IPS-20b (cell line): ENCODE results near the gene MEG3.

Experiments
- H3K27ac ChIP-seq: one replicate; pipeline ENCODE4 v1.5.1; 2013; ENCODE audit warnings: low read length
- H3K27me3 ChIP-seq: 2 replicates; pipeline ENCODE4 v1.6.1; 2013; ENCODE audit warnings: mild to moderate bottlenecking, low read length, inconsistent platforms; ENCODE audit not compliant: insufficient read depth
- H3K36me3 ChIP-seq: 2 replicates; pipeline ENCODE4 v1.6.1; 2013; ENCODE audit warnings: low read depth, mild to moderate bottlenecking, inconsistent platforms, low read length, moderate library complexity; ENCODE audit not compliant: insufficient read depth
- H3K4me1 ChIP-seq: 2 replicates; pipeline ENCODE4 v1.6.1; 2013; ENCODE audit warnings: mild to moderate bottlenecking, control low read depth, inconsistent platforms, low read length, moderate library complexity; ENCODE audit not compliant: insufficient read depth
- H3K4me3 ChIP-seq: 2 replicates; pipeline ENCODE4 v1.5.1; 2013; ENCODE audit warnings: mild to moderate bottlenecking, low read length, inconsistent platforms
- H3K9ac ChIP-seq: 2 replicates; pipeline ENCODE4 v1.6.1; 2013; ENCODE audit warnings: low read depth, mild to moderate bottlenecking, inconsistent platforms, low read length, moderate library complexity
- H3K9me3 ChIP-seq: 2 replicates; pipeline ENCODE4 v1.6.1; 2013; ENCODE audit warnings: mild to moderate bottlenecking, low read depth, low read length, inconsistent platforms; ENCODE audit not compliant: insufficient read depth

The MEG3 gene

GRCh38 chr14:100891501-100892445, 65.9 kb downstream of the MEG3 start:
- H3K36me3 ChIP-seq, result no peaks in the 10 kb centered on the region
- no peak overlapping the region for H3K27ac ChIP-seq
- H3K9ac ChIP-seq, result no peak overlapping the region
- no peaks in the 10 kb centered on the region for H3K9me3 ChIP-seq
- no peak overlapping the region for H3K4me3 ChIP-seq
- peaks cover 2% of the 10 kb centered on the region; the same call in 1 of the 2 replicates for H3K4me1 ChIP-seq
- H3K27me3 ChIP-seq, result no peaks in the 10 kb centered on the region

GRCh38 chr14:100892496-100893227, 66.7 kb downstream of the MEG3 start:
- Histone ChIP-seq H3K27ac (no peak overlapping the region), H3K27me3 (no peaks in the 10 kb centered on the region), H3K36me3 (no peaks in the 10 kb centered on the region), H3K4me1 (peaks cover 2% of the 10 kb centered on the region; the same call in 1 of the 2 replicates), H3K4me3 (no peak overlapping the region), H3K9ac (no peak overlapping the region), H3K9me3 (no peaks in the 10 kb centered on the region)

- Histone ChIP-seq H3K4me1 (no peaks in the 10 kb centered on the region; the same call in 1 of the 2 replicates), H3K9ac (no peak overlapping the region), H3K27me3 (no peaks in the 10 kb centered on the region), H3K36me3 (no peaks in the 10 kb centered on the region), H3K27ac (no peak overlapping the region), H3K4me3 (no peak overlapping the region), H3K9me3 (no peaks in the 10 kb centered on the region)
Observed at GRCh38 chr14:100893228-100893601, 67.3 kb downstream of the MEG3 start.

- Histone ChIP-seq H3K4me1 (peaks cover 3% of the 10 kb centered on the region; the same call in 1 of the 2 replicates), H3K36me3 (no peaks in the 10 kb centered on the region), H3K27me3 (peaks cover 3% of the 10 kb centered on the region; the same call in 1 of the 2 replicates), H3K27ac (no peak overlapping the region), H3K4me3 (no peak overlapping the region), H3K9me3 (no peaks in the 10 kb centered on the region), H3K9ac (no peak overlapping the region)
Observed at GRCh38 chr14:100893760-100894159, 67.8 kb downstream of the MEG3 start.

GRCh38 chr14:100894416-100894815, 68.5 kb downstream of the MEG3 start:
- no peak overlapping the region for H3K9ac ChIP-seq
- peaks cover 6% of the 10 kb centered on the region; the same call in 1 of the 2 replicates for H3K4me1 ChIP-seq
- H3K27ac ChIP-seq, result no peak overlapping the region
- no peaks in the 10 kb centered on the region for H3K9me3 ChIP-seq
- H3K27me3 ChIP-seq, result peaks cover 10% of the 10 kb centered on the region; the same call in 1 of the 2 replicates
- no peak overlapping the region for H3K4me3 ChIP-seq
- H3K36me3 ChIP-seq, result no peaks in the 10 kb centered on the region

GRCh38 chr14:100895411-100895810, 69.5 kb downstream of the MEG3 start:
- Histone ChIP-seq H3K36me3 (no peaks in the 10 kb centered on the region), H3K27ac (no peak overlapping the region), H3K9ac (no peak overlapping the region), H3K4me3 (no peak overlapping the region), H3K27me3 (peaks cover 20% of the 10 kb centered on the region; the same call in 1 of the 2 replicates), H3K9me3 (no peaks in the 10 kb centered on the region), H3K4me1 (peaks cover 10% of the 10 kb centered on the region; the same call in 1 of the 2 replicates)

- Histone ChIP-seq H3K27me3 (peaks cover 30% of the 10 kb centered on the region; the same call in 1 of the 2 replicates), H3K9ac (no peak overlapping the region)
Observed at GRCh38 chr14:100896369-100897060, 70.6 kb downstream of the MEG3 start.

GRCh38 chr14:100898465-100898864, 72.5 kb downstream of the MEG3 start:
- H3K27ac ChIP-seq, result no peak overlapping the region
- H3K27me3 ChIP-seq, result peaks cover 50% of the 10 kb centered on the region
- H3K36me3 ChIP-seq, result no peaks in the 10 kb centered on the region
- no peak overlapping the region for H3K9ac ChIP-seq
- no peak overlapping the region for H3K4me3 ChIP-seq
- peaks cover 10% of the 10 kb centered on the region; the same call in 1 of the 2 replicates for H3K4me1 ChIP-seq
- no peaks in the 10 kb centered on the region for H3K9me3 ChIP-seq

More at GRCh38 chr14:100896369-100897060, 70.6 kb downstream of the MEG3 start:
- Histone ChIP-seq H3K27ac (no peak overlapping the region), H3K36me3 (no peaks in the 10 kb centered on the region), H3K4me1 (peaks cover 10% of the 10 kb centered on the region; the same call in 1 of the 2 replicates), H3K4me3 (no peak overlapping the region), H3K9me3 (no peaks in the 10 kb centered on the region)

- Histone ChIP-seq H3K9ac (no peak overlapping the region), H3K9me3 (no peaks in the 10 kb centered on the region), H3K36me3 (no peaks in the 10 kb centered on the region), H3K27me3 (peaks cover 57% of the 10 kb centered on the region), H3K4me3 (peak overlapping the region; percentile 68; the same call in 1 of the 2 replicates), H3K4me1 (peaks cover 10% of the 10 kb centered on the region; the same call in 1 of the 2 replicates), H3K27ac (no peak overlapping the region)
Observed at GRCh38 chr14:100898935-100899883, 73.3 kb downstream of the MEG3 start.

- Histone ChIP-seq H3K27ac (no peak overlapping the region), H3K9ac (peak overlapping the region; percentile 54; the same call in 1 of the 2 replicates), H3K9me3 (no peaks in the 10 kb centered on the region), H3K4me1 (peaks cover 12% of the 10 kb centered on the region; the same call in 1 of the 2 replicates), H3K36me3 (no peaks in the 10 kb centered on the region), H3K4me3 (peak overlapping the region; percentile 68), H3K27me3 (peaks cover 64% of the 10 kb centered on the region)
Observed at GRCh38 chr14:100899884-100900771, 74.2 kb downstream of the MEG3 start.
